Measurements from ENCODE around the gene TUBA4A. TPM values are rescaled to one million over a fixed set of nuclear protein-coding genes. Genes with fewer than 3 reads are reported as not detected.
A peak's percentile ranks its signal among the peaks of the same experiment; 100 is the strongest.

Gene TUBA4A
- total RNA-seq, 1 donor from 2014 or later, result 78.7 TPM

DNA sequence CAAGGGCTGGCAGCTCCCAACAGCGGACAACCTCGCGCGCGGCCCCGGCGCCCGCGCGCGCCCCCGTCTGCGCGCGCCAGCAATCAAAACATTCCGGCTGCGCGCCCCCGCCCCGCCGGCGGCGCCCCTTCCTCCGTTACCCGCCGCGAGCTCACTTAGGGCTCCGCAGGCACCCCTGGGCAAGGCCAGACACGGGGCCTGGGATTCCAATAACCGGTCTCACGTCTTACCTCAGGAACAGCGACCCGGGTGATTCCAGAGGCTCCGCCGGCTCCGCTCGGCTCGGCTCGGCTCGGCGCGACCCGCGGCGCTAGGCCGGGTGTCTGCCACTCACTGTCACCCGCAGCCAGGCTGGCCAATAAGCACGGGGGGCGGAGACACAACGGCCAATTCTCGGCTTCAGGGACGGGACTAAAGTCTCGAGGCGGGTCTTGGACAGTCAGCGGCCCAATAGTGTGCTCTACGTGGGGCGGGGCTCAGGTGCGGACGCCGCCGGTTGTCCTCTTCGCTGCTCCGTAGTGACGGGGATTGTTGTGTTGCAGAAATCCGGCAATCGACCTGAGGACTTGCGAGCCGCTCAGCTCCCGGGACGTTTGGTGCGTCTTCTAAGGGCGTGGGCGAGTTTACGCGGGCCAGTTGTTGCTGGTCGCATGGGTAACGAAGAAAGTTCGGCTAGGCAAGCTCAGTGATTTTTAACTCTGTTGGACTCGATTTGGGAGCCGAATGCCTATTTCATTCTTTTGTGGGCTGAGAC is 24.2 kb downstream of the TUBA4A start, which contains the start of the genes ANKZF1 and ATG9A:
Gene ANKZF1, plus strand, starts transcription at position 502 of the 754 bp plus-strand sequence. CDS start 452 bp downstream, outside the sequence.
Gene ATG9A, minus strand, starts transcription at position 332 of the 754 bp plus-strand sequence. CDS start 1,612 bp downstream, outside the sequence.
- peak within 1 kb of the TSS; percentile 71 for H3K4me3 ChIP-seq (ENCODE audit: low read depth, low read length)
- H3K36me3 ChIP-seq (ENCODE audit: control insufficient read depth, insufficient read depth, low read length), result peaks cover 1% of the 10 kb centered on the region
- DNase-seq (ENCODE audit: low read depth), result peak; percentile 94
- no peaks in the 10 kb centered on the region for H3K27me3 ChIP-seq (ENCODE audit: control insufficient read depth, insufficient read depth, low read length)
- no peak for TF ChIP-seq CTCF (IDR thresholded peaks at IDR 0.05; ENCODE audit: insufficient read depth, low read length, poor library complexity, severe bottlenecking)

- DNase-seq (ENCODE audit: low read depth), result no peak
- no peak for TF ChIP-seq CTCF (IDR thresholded peaks at IDR 0.05; ENCODE audit: insufficient read depth, low read length, poor library complexity, severe bottlenecking)
- Histone ChIP-seq H3K27me3 (ENCODE audit: control insufficient read depth, insufficient read depth, low read length) (no peaks in the 10 kb centered on the region), H3K36me3 (ENCODE audit: control insufficient read depth, insufficient read depth, low read length) (no peaks in the 10 kb centered on the region), H3K4me3 (ENCODE audit: low read depth, low read length) (peak overlapping the region; percentile 71)
These were observed 24.8 kb downstream of the TUBA4A start for GRCh38 chr2:219228911-219229304.

GRCh38 chr2:219228041-219228910 is 25.4 kb downstream of the TUBA4A start:
- Histone ChIP-seq H3K36me3 (ENCODE audit: control insufficient read depth, insufficient read depth, low read length) (no peaks in the 10 kb centered on the region), H3K27me3 (ENCODE audit: control insufficient read depth, insufficient read depth, low read length) (no peaks in the 10 kb centered on the region), H3K4me3 (ENCODE audit: low read depth, low read length) (peak overlapping the region; percentile 71)
- no peak for DNase-seq (ENCODE audit: low read depth)
- no peak for TF ChIP-seq CTCF (IDR thresholded peaks at IDR 0.05; ENCODE audit: insufficient read depth, low read length, poor library complexity, severe bottlenecking)

GRCh38 chr2:219225350-219225749 is 28.4 kb downstream of the TUBA4A start:
- Histone ChIP-seq H3K36me3 (ENCODE audit: control insufficient read depth, insufficient read depth, low read length) (no peaks in the 10 kb centered on the region), H3K4me3 (ENCODE audit: low read depth, low read length) (no peak overlapping the region), H3K27me3 (ENCODE audit: control insufficient read depth, insufficient read depth, low read length) (no peaks in the 10 kb centered on the region)
- DNase-seq (ENCODE audit: low read depth), result no peak
- TF ChIP-seq CTCF (IDR thresholded peaks at IDR 0.05; ENCODE audit: insufficient read depth, low read length, poor library complexity, severe bottlenecking), result no peak

DNA sequence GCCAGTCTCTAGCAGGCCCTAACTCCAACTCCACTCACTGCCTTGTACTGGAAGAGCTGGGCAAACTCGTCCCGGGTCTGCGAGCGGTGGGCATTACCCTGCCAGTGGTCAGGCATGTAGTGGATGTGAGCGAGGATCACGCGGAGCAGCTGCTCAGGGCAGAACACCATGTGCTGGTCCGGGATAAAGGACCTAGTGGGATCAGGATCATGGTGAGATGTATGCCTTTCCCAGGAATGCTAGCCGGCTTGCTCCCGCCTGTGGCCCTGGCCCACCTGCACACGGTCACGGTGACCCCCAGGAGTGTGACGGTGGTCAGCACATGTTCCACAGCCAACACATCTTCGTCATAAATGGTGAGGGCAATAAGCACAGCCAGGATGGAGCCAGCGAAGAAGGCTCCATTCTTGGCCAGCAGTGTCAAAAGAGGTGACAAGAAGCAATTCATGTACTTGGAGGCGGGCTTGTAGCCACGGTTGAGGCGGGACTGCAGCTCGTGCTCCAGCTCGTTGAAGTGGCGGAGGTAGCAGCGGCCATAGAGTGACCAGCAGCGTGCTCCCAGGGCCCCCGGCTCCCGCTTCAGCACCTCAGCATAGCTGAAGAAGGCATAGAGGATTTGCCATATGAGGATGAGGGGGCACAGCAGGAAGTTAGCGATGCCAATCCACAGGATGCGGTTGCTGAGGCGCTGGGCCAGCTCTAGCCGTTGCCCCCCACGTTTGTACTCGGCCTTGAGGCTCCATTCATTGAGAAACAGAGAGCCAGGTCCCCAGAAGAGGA is 29.7 kb downstream of the TUBA4A start:
- no peak overlapping the region for H3K4me3 ChIP-seq (ENCODE audit: low read depth, low read length)
- H3K36me3 ChIP-seq (ENCODE audit: control insufficient read depth, insufficient read depth, low read length), result no peaks in the 10 kb centered on the region
- no peaks in the 10 kb centered on the region for H3K27me3 ChIP-seq (ENCODE audit: control insufficient read depth, insufficient read depth, low read length)
- TF ChIP-seq CTCF (IDR thresholded peaks at IDR 0.05; ENCODE audit: insufficient read depth, low read length, poor library complexity, severe bottlenecking), result no peak
- no peak for DNase-seq (ENCODE audit: low read depth)
